Fibroblast of lung (primary cell): Measurements from ENCODE around the gene UNC5A. TPM values are rescaled to one million over a fixed set of nuclear protein-coding genes. Genes with fewer than 3 reads are reported as not detected.

Source experiments
- DNase-seq, 2 donors: peaks; one replicate each; pipeline versions ENCODE4 v3.0.0 to v3.0.0-alpha.2; 2010; ENCODE audit warnings: low read depth in 2 of 2
- H2AFZ ChIP-seq: 2 replicates; pipeline ENCODE4 v1.5.1; 2012; ENCODE audit warnings: low read length, control low read depth, inconsistent platforms
- H3K27ac ChIP-seq: 2 replicates; pipeline ENCODE4 v1.5.1; 2011; ENCODE audit warnings: low read length, control low read depth; ENCODE audit not compliant: insufficient read depth
- H3K27me3 ChIP-seq: 2 replicates; pipeline ENCODE4 v1.5.1; 2011; ENCODE audit warnings: mild to moderate bottlenecking, low read length; ENCODE audit not compliant: control insufficient read depth, insufficient read depth
- H3K36me3 ChIP-seq: 2 replicates; pipeline ENCODE4 v1.5.1; 2011; ENCODE audit warnings: low read length; ENCODE audit not compliant: control insufficient read depth, insufficient read depth
- H3K4me1 ChIP-seq: 2 replicates; pipeline ENCODE4 v1.5.1; 2011; ENCODE audit warnings: low read length; ENCODE audit not compliant: control insufficient read depth, insufficient read depth; ENCODE audit errors: extremely low read depth
- H3K4me2 ChIP-seq: 2 replicates; pipeline ENCODE4 v1.5.1; 2011; ENCODE audit warnings: low read length, control low read depth; ENCODE audit not compliant: insufficient read depth; ENCODE audit errors: extremely low read depth
- H3K4me3 ChIP-seq, 4 experiments: fragments of 200-600 bp in 1 of 4; sonication (generic) in 1 of 4; replicated peaks in 1 of 4; 2 replicates each; pipeline ENCODE4 v1.5.1; 2011 to 2016; ENCODE audit warnings: low read length in 4 of 4, low read depth in 3 of 4, mild to moderate bottlenecking in 3 of 4, control low read depth in 2 of 4, inconsistent platforms in 1 of 4, mixed read lengths in 1 of 4; ENCODE audit not compliant: insufficient read depth in 1 of 4; ENCODE audit errors: control extremely low read depth in 1 of 4
- H3K79me2 ChIP-seq: 2 replicates; pipeline ENCODE4 v1.5.1; 2012; ENCODE audit warnings: mild to moderate bottlenecking, low read length, inconsistent platforms; ENCODE audit not compliant: control insufficient read depth, insufficient read depth
- H3K9ac ChIP-seq: 2 replicates; pipeline ENCODE4 v1.5.1; 2011; ENCODE audit warnings: mild to moderate bottlenecking, low read length, control low read depth; ENCODE audit not compliant: insufficient read depth
- H3K9me3 ChIP-seq: 2 replicates; pipeline ENCODE4 v1.5.1; 2012; ENCODE audit warnings: low read depth, low read length; ENCODE audit not compliant: control insufficient read depth, insufficient read depth
- H4K20me1 ChIP-seq: 2 replicates; pipeline ENCODE4 v1.5.1; 2011; ENCODE audit warnings: low read length; ENCODE audit not compliant: control insufficient read depth, insufficient read depth; ENCODE audit errors: extremely low read depth
- EZH2 ChIP-seq: IDR thresholded peaks from 2 replicates; pipeline ENCODE4 v1.5.1; 2012; ENCODE audit warnings: low read length, control low read depth, mild to moderate bottlenecking; ENCODE audit errors: missing control alignments
- polyA plus RNA-seq, 2 donors: library from polyadenylated mRNA; depleted of rRNA in 1 of 2; stranded (reverse) in 1 of 2; unstranded in 1 of 2; fragments of >200 nt; gene quantifications; 2 replicates each; pipeline ENCODE4 v1.2.1, GENCODE V29; 2011 to 2012; ENCODE audit warnings: missing spikeins in 1 of 2
- total RNA-seq: library from RNA; depleted of rRNA; stranded (reverse); fragments of >200 nt; gene quantifications from 2 replicates; pipeline ENCODE4 v1.2.1, GENCODE V29; 2014
- TF ChIP-seq, protein P1 (sequence below), 2 donors: IDR thresholded peaks in 1 of 2; conservative IDR thresholded peaks in 1 of 2; 1 replicate in 1 of 2; 2 replicates in 1 of 2; pipeline ENCODE4 v1.5.1; 2011 to 2012; ENCODE audit warnings: low read length in 2 of 2, control low read depth in 1 of 2, inconsistent platforms in 1 of 2, low read depth in 1 of 2, mild to moderate bottlenecking in 1 of 2

The UNC5A gene
- total and polyA plus RNA-seq, 2 donors (not counting 1 experiment from before 2014, with no cell fraction given): not detected

GRCh38 chr5:176822041-176822792 lies 11.9 kb downstream of the UNC5A start:
- TF ChIP-seq EZH2: no peak
- TF ChIP-seq, protein P1, sequence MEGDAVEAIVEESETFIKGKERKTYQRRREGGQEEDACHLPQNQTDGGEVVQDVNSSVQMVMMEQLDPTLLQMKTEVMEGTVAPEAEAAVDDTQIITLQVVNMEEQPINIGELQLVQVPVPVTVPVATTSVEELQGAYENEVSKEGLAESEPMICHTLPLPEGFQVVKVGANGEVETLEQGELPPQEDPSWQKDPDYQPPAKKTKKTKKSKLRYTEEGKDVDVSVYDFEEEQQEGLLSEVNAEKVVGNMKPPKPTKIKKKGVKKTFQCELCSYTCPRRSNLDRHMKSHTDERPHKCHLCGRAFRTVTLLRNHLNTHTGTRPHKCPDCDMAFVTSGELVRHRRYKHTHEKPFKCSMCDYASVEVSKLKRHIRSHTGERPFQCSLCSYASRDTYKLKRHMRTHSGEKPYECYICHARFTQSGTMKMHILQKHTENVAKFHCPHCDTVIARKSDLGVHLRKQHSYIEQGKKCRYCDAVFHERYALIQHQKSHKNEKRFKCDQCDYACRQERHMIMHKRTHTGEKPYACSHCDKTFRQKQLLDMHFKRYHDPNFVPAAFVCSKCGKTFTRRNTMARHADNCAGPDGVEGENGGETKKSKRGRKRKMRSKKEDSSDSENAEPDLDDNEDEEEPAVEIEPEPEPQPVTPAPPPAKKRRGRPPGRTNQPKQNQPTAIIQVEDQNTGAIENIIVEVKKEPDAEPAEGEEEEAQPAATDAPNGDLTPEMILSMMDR (conservative IDR thresholded peaks at IDR 0.05 in 1 of 2, IDR thresholded peaks at IDR 0.05 in 1 of 2; ENCODE audit: low read depth in 1 of 2, low read length in 2 of 2): no peak
- H3K9me3 ChIP-seq: no peaks in the 10 kb centered on the region
- no peak overlapping the region for H3K4me3 ChIP-seq
- no peak overlapping the region for H3K4me2 ChIP-seq
- H3K27ac ChIP-seq: no peak overlapping the region
- no peak overlapping the region for H2AFZ ChIP-seq
- no peaks in the 10 kb centered on the region for H3K4me1 ChIP-seq
- H3K27me3 ChIP-seq: peaks cover 18% of the 10 kb centered on the region
- no peaks in the 10 kb centered on the region for H3K79me2 ChIP-seq
- no peak overlapping the region for H3K9ac ChIP-seq
- H3K36me3 ChIP-seq: no peaks in the 10 kb centered on the region
- DNase-seq: peak in 1 of 2 donors; percentile 16
- H4K20me1 ChIP-seq: no peaks in the 10 kb centered on the region

- no peak overlapping the region for H2AFZ ChIP-seq
- TF ChIP-seq, protein P1 (conservative IDR thresholded peaks at IDR 0.05 in 1 of 2, IDR thresholded peaks at IDR 0.05 in 1 of 2; ENCODE audit: low read depth in 1 of 2, low read length in 2 of 2): no peak
- no peak for TF ChIP-seq EZH2
- H4K20me1 ChIP-seq: no peaks in the 10 kb centered on the region
- H3K27ac ChIP-seq: no peak overlapping the region
- no peaks in the 10 kb centered on the region for H3K36me3 ChIP-seq
- peaks cover 16% of the 10 kb centered on the region for H3K27me3 ChIP-seq
- H3K4me1 ChIP-seq: no peaks in the 10 kb centered on the region
- H3K9ac ChIP-seq: no peak overlapping the region
- DNase-seq: no peak
- no peaks in the 10 kb centered on the region for H3K9me3 ChIP-seq
- no peak overlapping the region for H3K4me2 ChIP-seq
- H3K4me3 ChIP-seq: no peak overlapping the region
- no peaks in the 10 kb centered on the region for H3K79me2 ChIP-seq
Observed at GRCh38 chr5:176822793-176823481, 12.6 kb downstream of the UNC5A start.

DNA sequence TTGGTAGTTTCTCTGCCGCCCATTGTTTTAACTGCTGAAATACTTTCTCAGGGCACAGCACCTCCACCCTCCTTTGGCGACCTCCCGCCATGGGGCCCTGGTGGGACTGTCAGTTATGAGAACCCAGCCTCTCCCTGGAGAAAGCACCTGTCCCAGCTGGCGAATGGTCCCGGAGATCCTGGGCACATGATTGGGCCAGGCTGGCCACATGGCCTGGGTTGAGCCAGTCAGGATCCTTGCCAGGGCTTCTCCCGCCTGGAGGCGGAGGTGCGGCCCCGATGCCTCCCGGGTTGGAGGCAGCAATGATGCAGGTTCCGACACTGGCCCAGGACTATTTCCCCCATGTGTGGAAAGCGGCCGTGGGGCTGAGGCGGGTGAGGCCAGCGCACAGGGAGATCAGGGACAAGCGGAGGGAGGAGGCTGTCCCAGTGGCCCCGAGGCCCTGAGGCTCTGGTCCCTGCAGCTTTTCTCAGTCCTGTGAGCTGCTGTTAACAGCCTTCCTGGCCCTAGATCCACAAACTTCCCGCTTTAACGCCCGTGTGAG lies 13.6 kb downstream of the UNC5A start:
- Histone ChIP-seq H3K27me3 (peaks cover 7% of the 10 kb centered on the region), H2AFZ (no peak overlapping the region), H3K79me2 (no peaks in the 10 kb centered on the region), H3K4me3 (no peak overlapping the region), H3K36me3 (no peaks in the 10 kb centered on the region), H3K4me1 (no peaks in the 10 kb centered on the region), H3K27ac (no peak overlapping the region), H4K20me1 (no peaks in the 10 kb centered on the region), H3K9ac (no peak overlapping the region), H3K9me3 (no peaks in the 10 kb centered on the region), H3K4me2 (no peak overlapping the region)
- no peak for DNase-seq
- TF ChIP-seq, protein P1 (conservative IDR thresholded peaks at IDR 0.05 in 1 of 2, IDR thresholded peaks at IDR 0.05 in 1 of 2; ENCODE audit: low read depth in 1 of 2, low read length in 2 of 2): no peak
- no peak for TF ChIP-seq EZH2
